Activated CD4-positive, alpha-beta T cell treated with anti-CD3 and anti-CD28 coated beads, Interleukin-2, Interleukin-4, amounts not matched to agents 100 ng/mL and 50 ng/mL, durations not matched to agents 16 hours and 8 hours (primary cell): ENCODE data around the gene ANKRD63.

Experiments
- DNase-seq: peaks from one replicate; pipeline ENCODE4 v3.0.0-alpha.2; 2020; ENCODE audit warnings: low spot score

The ANKRD63 gene

DNA sequence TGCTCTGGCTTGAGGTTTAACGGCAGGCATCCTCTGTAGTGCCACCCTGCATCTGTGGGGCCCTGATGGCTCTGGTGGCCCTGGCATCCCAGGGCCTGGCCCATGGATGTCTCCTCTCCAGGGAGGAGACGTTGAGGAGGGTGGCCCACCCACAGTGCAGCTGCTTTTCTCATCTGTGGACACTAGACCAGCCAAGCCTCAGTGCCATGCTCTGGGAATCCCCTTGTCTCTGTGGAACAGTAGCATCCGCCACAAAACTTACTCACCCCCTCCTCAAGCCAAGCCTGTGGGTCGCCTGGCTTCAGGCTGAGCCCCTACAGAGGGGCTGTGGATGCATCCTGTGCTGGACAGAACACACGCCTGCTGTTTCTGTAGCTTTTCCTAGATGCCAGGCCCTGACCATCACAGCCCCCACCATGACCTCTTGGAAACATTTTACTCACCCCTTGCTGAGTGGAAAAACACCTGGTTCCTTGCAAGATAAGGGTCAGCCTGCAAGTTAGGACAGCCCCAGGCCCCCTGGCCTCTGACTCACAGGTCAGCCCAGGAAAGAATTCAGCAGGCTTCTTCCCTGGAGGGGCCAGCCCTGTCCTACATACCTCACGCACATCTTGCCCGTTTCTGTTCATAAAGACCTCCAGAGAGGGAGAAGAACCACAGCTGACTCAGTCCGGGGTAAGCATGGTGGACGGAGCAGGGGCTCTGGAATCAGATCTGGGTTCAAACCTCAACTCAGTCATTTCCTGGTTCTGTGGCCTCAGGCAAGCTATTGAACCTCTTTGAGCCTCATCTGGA, 25.0 kb downstream of the ANKRD63 start:
- DNase-seq = no peak

DNA sequence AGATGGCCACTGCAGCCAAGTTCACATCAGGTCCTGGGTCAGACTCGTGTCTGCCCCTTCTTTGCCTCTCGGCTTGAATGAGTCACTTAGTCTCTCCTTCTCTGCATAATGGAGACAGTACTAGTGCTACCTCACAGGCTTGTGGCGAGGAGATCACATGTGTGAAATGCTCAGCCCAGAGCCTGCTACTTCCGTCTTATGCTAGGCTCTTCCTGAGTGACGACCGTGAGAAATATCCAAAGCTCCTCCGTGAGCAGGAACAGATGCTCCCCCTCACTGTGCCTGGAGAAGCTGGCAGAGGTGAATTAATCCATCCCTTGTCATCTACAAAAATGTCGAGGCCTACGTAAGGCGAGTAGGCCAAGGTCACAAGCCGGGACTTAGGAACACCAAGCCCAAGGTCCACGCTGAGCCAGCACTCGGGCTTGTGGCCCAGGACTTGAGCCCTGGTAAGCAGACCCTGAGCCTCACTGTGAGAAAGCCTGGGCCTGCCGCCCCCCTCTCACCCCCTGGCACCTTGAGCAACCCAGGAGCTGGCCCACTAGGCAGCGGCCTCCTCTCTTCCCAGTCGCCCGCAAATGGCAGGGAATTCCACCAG, 26.1 kb downstream of the ANKRD63 start:
- DNase-seq = no peak

DNA sequence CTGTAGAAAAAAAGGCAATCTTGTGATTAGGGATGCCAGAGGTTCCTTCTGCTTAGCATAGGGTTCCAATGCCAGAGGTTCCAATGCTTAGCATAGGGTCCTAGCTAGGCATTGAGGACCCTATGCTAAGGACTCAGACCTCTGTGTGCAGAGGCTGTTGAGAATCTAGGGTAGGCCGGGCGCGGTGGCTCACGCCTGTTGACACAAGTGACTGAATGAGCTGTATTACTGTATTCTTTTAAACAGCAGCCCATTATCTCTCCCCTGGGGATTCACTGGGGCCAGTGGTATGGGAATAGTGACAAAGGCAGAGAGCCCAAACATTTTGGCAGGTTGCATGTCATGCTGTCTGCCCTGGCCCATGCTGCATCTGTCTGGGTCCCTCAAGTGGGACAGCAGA, 27.8 kb downstream of the ANKRD63 start:
- no peak for DNase-seq

DNA sequence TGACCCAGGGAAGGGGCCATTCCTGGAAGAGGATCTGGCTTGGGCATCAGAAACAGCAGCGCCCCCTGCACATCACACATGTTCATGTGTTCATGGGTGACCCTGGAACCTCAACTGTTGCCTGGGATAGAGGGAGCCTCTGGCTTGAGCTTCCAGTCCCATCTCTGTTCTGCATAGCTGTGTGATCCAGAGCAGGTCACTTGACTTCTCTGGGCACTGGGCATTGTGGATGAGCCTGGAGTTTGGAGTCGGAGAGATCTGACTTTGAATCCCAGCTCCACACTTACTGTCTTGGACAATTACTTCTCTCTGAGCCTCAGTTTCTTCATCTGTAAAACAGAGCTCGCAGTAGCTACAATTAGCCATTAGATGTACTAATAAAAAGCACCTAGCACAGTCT, 28.4 kb downstream of the ANKRD63 start:
- no peak for DNase-seq

DNA sequence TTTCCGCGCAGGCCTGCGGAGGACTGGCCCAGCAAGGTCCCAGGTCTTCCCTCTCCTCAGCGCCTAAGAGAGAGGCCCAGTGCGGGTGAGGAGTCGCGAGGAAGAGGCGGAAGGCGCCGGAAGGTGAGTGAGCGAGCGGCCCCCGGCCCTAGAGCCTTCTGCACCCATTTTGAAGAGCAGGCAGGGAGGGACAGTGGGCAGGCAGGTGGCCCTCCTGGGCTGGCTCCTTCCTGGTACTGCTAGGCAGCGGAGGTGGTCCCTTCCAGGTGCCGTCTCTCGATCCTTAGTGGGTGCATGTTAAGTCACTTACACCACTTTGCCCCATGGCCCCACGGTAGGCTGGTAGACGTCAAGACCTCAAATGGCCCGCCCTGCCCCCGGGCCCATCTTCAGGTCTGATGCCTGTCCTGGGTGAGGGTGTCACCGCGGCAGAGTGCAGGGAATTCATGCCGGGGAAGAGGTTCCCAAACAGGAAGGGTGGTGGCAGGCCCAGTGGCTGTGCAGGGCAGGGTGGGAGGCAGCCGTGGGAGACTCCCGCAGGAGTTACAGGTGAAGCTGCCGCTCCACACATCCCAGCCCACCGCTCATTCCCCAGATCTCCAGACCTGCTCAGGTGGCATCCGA, 29.6 kb downstream of the ANKRD63 start:
- no peak for DNase-seq

DNA sequence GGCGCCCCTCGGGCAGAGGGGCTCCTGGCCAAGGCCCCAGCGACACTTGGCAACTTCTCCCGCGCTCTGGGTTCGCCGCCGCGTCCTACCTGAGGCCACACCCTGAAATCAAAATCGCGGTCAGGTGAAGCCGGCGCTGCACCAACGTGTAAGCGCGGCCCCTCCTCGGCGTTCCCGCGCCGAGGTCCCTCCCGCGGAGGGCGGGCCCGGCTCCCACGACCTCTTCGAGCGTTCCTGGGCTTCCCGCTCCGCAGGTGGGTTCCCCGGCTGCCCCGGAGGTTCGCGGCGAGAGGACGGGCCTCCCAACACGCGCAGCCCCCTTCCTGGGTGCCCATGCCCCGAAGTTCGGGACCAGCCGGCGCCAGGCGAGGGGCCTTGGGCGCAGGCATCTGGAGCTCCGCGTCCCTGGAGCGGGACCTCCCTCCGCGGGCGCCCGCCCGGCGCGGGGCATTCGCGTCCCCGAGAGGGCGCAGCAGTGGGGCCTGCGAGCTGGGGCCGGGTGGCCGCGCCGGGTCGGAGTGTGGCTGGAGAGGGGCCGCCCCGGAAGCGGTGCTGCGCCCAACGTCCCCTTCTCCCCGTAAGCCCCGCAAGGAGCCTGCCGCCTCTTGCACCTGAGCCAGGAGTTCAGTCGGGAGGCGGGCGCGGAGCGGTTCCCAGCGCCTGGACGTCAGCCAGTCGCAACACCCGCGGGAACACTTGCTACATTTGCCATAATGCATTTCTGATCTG, 30.3 kb downstream of the ANKRD63 start:
- DNase-seq = no peak

- DNase-seq = no peak
Measured at GRCh38 chr15:40252141-40252437, 30.8 kb downstream of the ANKRD63 start.

DNA sequence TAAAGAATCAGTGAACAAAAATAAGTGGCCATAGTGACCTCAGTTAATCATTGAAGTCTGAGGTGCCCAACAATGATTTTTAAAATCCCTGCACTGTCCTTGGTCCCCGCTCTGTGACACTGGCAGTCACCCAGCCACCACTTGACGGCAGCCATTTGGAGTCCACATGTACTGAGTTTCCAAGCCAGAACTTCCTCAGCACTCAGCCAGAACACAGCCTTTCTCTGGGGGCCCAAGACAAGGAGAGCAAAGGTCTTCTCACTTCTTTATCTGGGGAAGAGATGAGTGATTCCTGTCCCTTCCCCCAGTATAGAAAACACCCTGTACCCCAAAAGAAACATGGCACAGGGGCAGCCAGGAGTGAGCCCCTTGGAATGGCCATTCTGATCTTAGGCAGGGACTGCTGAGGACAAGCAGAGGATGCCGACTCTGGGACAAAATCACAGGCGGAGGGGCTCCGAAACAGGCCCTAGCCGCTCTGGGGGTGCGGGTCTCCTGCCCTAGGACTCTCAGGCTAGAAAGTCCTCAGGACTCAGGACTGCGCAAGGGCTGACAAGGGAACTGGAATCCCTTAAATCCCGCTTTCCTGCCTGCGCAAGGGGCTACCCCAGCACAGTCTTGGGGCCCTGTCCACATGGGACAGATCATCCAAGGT, 31.3 kb downstream of the ANKRD63 start:
- no peak for DNase-seq

- DNase-seq = no peak
Measured at GRCh38 chr15:40250771-40251483, 31.9 kb downstream of the ANKRD63 start.

- DNase-seq = no peak
Measured at GRCh38 chr15:40250304-40250656, 32.6 kb downstream of the ANKRD63 start.

DNA sequence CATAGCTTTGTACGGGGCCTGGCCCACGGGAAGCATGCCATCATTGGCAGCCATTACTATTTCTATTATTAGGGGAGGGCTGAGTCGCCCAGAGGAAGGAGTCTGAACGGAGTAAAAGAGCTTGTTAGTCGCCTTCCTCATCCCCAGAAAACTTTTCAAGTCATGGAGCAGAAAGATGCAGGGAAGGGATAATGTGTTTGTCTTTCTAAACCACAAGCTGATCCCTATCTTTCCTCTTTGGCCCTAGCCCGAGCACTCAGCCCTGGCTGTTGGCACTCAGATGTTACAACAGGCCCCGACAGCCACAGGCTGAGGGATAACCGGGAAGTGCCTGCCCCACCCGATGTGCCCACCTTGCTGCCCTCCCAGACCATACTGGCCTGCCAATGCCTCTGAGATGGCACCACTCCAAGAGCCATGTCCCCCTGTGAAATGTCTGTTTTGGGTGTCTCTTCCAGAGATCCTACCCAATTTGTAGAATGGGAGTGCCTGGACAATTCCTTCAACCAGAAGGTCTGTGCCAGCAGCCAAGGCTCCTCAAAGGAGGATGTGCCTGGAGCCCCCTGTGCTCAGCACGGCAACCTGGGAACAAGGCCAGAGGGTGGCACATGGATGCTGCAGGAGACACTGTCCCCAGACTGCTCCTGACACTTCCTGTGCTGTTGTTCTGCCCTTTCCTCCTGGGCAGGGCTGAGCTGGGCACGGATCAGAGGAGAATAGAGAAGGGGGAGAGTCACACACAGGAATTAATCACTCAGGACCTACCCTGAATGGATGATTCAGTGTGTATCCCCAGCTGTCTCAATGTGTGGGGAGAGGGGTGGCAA, 33.2 kb downstream of the ANKRD63 start:
- DNase-seq = no peak

- DNase-seq = no peak
Measured at GRCh38 chr15:40248006-40248783, 34.7 kb downstream of the ANKRD63 start.

- no peak for DNase-seq
Measured at GRCh38 chr15:40247406-40247971, 35.4 kb downstream of the ANKRD63 start.

DNA sequence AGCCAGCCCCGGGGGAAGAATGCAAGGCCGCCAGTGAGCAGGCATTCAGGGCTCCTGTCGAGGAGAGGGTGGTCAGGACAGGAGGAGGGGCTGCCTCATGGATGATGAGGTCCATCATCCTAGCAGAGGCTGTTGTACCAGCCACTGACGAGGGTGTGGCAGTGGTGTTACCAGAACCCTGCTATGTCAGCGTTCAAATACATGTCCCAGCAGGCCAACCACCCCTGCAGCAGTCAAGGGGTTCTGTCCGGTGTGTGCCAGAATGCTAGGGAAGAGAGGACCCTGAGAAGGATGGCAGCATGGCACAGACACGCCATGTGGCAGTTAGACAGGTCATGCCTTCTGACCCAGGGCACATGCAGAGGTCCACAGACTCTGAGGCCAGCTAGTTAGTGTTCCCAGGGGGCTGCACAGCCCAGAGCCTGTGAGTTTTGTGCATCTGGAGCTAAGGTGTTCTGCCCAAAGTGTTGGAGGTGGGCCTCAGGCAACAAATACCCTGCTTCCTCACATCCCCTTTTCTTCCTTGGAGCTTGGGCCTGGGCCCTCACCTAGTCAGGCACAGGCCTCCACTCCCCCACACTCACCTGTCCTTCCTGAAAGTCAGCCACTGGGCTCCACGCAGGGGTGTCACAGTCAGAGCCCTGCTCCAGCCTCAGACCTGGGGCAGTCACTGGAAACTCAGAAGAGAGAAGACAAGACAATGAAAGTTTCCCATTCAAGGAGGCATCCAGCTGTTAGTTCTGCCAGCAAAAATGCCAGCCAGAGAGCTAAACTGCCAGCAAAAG, 36.2 kb downstream of the ANKRD63 start:
- no peak for DNase-seq

DNA sequence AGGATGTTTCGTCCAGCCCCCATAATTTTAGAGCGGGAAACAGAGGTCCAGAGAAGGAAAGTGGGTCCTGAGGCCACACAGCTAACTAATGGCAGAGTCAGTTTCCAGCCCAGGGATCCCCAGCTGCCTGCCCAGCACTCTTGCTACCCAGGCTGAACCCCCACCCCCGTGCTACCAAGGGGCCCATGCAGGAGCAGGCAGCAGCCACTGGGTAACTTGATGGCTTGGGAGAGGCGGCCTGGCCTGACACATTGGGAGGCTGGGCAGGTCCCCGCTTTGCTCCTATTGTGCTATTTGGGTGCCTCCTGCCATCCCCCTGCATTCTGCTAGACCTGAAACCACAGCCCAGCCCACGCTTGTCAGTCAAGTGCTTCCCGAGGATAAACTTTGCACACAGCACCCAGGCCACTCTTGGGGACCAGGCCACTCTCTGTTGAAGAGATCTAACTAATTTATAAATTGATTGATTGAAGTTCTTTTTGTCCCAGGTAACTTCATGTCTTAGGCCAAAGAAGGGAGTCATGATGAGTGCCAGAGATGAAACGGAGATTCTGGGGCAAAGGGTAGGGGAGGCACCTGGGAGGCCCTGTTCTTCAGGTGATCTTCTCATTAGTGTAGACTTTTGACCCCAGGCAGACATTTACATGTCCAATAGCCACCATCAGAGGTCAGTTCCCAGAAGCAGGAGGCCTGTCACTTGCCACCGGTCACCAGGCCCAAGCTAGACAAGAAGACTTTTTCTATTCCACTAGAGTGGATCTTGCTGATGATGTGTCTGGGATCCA, 37.0 kb downstream of the ANKRD63 start:
- no peak for DNase-seq

GRCh38 chr15:40244961-40245523, 37.8 kb downstream of the ANKRD63 start:
- no peak for DNase-seq

GRCh38 chr15:40243126-40243810, 39.6 kb downstream of the ANKRD63 start:
- DNase-seq = no peak
